ENCODE measurements around the gene DYRK2.

DNA sequence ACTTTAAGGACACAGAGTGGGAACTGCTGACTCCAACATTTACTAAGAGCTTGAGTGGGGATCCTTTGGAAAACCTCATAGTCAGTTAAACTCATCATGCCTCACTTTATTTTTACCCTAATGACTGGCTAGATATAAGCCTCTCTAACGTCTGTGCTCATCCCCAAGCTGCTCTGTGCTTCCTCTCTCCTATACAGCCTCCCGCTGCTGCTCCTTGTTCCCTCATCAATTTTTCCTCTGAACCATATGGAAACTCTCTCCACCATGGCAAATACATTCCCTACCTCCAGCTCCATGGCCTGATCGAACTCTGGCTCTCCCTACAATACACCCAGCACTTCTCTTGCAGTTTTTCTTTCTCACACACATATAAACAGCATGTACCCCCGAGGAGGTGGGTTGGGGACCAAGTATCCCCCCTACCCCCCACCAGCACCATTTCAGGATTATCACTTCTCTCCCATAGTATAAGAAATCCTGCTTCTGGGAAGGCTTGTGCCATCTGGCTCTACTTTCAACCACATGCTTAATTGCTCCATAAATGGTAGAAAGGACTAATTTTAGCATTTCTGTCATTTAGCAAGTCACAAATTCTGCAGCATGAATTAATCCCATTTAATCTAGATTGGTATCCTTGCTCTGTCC lies 39.2 kb upstream of the DYRK2 start:
- TF ChIP-seq EZH2 (IDR thresholded peaks at IDR 0.05; ENCODE audit: insufficient read depth, poor library complexity, severe bottlenecking) = no peak
- no peak for TF ChIP-seq EZH2phosphoT487 (IDR thresholded peaks at IDR 0.05; ENCODE audit: insufficient read depth, low read depth)

Data from GM23248 (cell line).